Choroid plexus epithelial cell (primary cell): ENCODE measurements around the gene DISP2.

Experiments used
- DNase-seq: peaks from one replicate; pipeline ENCODE4 v3.0.0-alpha.2; 2010; ENCODE audit warnings: low read depth
- H3K4me3 ChIP-seq: 2 replicates; pipeline ENCODE4 v1.5.1; 2011; ENCODE audit warnings: low read depth, mild to moderate bottlenecking, control low read depth, low read length, moderate library complexity
- CTCF ChIP-seq: conservative IDR thresholded peaks from 2 replicates; pipeline ENCODE4 v1.5.1; 2011; ENCODE audit warnings: low read depth, mild to moderate bottlenecking, control low read depth, inconsistent platforms, low read length, moderate library complexity

The DISP2 gene

GRCh38 chr15:40313531-40314398 lies 44.3 kb upstream of the DISP2 start:
- DNase-seq = no peak
- TF ChIP-seq CTCF = no peak

GRCh38 chr15:40314723-40315276 lies 43.2 kb upstream of the DISP2 start:
- DNase-seq = no peak
- no peak overlapping the region for H3K4me3 ChIP-seq
- TF ChIP-seq CTCF = no peak

More at GRCh38 chr15:40313531-40314398, 44.3 kb upstream of the DISP2 start:
- H3K4me3 ChIP-seq = no peak overlapping the region

- no peak for TF ChIP-seq CTCF
- no peak for DNase-seq
- no peak overlapping the region for H3K4me3 ChIP-seq
Observed at GRCh38 chr15:40316931-40317330, 41.1 kb upstream of the DISP2 start.

DNA sequence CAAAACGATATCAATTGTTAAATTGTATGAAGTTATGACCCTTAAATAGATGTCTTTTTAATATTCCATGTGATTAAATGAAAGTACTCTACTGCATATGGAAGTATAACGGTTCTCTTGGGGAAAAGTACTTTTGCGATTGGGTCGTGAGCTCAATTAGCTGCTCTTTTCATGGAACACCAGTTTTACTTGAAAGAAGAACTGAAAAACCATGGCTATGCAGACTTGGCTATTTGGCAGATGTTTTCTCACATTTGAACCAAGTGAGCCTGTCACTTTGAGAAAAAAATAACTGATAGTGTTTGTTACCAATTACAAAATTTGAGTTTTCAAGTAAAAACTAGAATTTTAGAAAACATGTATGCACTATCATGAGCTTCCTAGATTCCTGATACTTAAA lies 40.4 kb upstream of the DISP2 start:
- TF ChIP-seq CTCF = no peak
- DNase-seq = no peak
- H3K4me3 ChIP-seq = no peak overlapping the region

DNA sequence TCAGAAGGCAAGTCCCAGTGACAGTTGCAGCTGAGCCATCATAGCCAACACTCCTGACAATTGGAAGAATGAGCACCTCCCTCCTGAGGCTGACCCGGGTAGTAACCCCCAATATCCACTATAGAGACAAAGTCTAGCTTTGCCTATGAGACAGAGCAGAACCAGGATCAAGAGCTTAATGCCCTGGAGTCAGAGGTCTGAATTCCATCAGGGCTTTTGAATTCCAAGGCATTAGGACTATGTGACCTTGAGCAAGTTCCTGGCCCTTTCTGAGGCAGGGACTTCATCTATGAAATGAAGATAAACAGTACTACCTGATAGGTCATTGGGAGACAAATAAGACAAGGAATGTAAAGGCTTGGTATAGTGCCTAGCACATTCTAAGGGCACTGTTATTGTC lies 37.6 kb upstream of the DISP2 start:
- no peak for DNase-seq
- TF ChIP-seq CTCF = no peak
- no peak overlapping the region for H3K4me3 ChIP-seq

DNA sequence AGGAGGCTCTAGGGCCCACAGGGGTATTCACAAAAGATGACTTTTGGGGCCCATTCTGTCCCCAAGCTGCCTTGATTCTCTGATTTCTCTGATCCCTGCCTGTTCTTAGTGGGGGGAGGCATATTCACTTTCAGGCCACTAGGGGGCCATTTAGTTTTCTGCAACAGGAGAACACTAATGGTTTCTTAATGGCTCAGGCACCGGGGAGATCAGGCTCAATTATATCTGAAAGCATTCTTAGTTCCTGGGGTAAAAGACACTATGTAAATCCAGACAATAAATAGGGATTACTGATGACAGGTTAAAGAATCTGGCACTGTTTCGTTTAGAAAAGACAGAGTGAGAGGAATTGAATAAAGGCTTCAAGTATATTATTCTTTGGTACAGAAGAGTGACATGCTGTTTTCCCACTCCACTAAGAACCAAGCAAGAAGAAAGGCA lies 37.1 kb upstream of the DISP2 start:
- H3K4me3 ChIP-seq = no peak overlapping the region
- peak; percentile 83 for DNase-seq
- peak; percentile 87 for TF ChIP-seq CTCF
